Measurements from ENCODE around the gene HRH3. TPM values are rescaled to one million over a fixed set of nuclear protein-coding genes. Genes with fewer than 3 reads are reported as not detected.

HRH3 gene
- total RNA-seq, 1 experiment from 2014 or later, result 1.8 TPM

DNA sequence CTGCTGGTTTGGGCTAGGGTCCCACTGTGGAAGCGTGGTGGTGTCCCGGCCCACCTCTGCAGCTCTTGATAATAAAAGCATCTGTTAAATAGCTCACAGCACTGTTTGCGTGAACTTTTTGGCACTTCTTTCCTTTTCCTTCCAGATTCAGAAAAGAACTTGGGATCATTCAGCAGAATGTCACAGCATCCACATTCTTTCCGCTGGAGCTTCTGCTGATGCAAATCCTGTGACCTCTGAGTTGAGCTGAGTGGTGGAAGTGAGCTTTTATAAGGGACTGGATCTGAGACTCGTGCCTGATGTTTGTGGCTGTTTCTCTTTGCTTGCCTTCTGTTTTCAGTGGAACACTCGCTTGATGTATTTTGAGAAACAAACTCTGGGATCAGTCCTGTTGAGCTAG, 22.1 kb upstream of the HRH3 start:
- no peak overlapping the region for H3K14ac ChIP-seq (ENCODE audit: insufficient read depth, low read length)
- peaks cover 2% of the 10 kb centered on the region for H3K79me1 ChIP-seq (ENCODE audit: insufficient read depth, low read depth, low read length, poor library complexity, severe bottlenecking)
- DNase-seq, result no peak
- H2AK5ac ChIP-seq (ENCODE audit: insufficient read length, low read length), result no peak overlapping the region
- no peaks in the 10 kb centered on the region for H3K27me3 ChIP-seq (ENCODE audit: insufficient read depth, low read length)
- Mint-ChIP-seq H3K36me3 (ENCODE audit: insufficient read depth in 1 of 3, low read depth in 3 of 3) (peaks cover 0 to 20% (median 15%) of the 10 kb centered on the region in 3 experiments; a peak in 6 of 7 replicates), H3K27ac (peak overlapping the region in 2 of 3 experiments; percentile 64 to 86; a peak in 3 of 7 replicates), H3K4me3 (no peak overlapping the region), H3K27me3 (ENCODE audit: low read depth) (no peaks in the 10 kb centered on the region), H3K9me3 (no peaks in the 10 kb centered on the region; a peak in 1 of 5 replicates), H3K4me1 (peaks cover 28 to 34% of the 10 kb centered on the region in 2 experiments)
- peaks cover 13% of the 10 kb centered on the region; the same call in 1 of the 2 replicates for H3K79me2 ChIP-seq (ENCODE audit: insufficient read depth, low read length)
- no peak overlapping the region for H2BK12ac ChIP-seq (ENCODE audit: insufficient read length, low read depth, low read length)
- no peak overlapping the region for H3K56ac ChIP-seq (ENCODE audit: insufficient read length, low read depth, low read length)
- no peak overlapping the region for H3K18ac ChIP-seq (ENCODE audit: insufficient read length, low read depth, low read length)
- H2BK120ac ChIP-seq (ENCODE audit: low read depth, low read length, poor library complexity, severe bottlenecking), result no peak overlapping the region
- no peak overlapping the region for H2AFZ ChIP-seq (ENCODE audit: low read length)
- TF ChIP-seq, protein P1, sequence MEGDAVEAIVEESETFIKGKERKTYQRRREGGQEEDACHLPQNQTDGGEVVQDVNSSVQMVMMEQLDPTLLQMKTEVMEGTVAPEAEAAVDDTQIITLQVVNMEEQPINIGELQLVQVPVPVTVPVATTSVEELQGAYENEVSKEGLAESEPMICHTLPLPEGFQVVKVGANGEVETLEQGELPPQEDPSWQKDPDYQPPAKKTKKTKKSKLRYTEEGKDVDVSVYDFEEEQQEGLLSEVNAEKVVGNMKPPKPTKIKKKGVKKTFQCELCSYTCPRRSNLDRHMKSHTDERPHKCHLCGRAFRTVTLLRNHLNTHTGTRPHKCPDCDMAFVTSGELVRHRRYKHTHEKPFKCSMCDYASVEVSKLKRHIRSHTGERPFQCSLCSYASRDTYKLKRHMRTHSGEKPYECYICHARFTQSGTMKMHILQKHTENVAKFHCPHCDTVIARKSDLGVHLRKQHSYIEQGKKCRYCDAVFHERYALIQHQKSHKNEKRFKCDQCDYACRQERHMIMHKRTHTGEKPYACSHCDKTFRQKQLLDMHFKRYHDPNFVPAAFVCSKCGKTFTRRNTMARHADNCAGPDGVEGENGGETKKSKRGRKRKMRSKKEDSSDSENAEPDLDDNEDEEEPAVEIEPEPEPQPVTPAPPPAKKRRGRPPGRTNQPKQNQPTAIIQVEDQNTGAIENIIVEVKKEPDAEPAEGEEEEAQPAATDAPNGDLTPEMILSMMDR (conservative IDR thresholded peaks at IDR 0.05), result no peak
- no peak overlapping the region for H3K4me2 ChIP-seq (ENCODE audit: insufficient read depth, insufficient read length, low read length)
- WGBS (ENCODE audit: extremely low coverage, insufficient read length, low lambda C conversion rate), result no CpG with 5 or more reads among the region's 6 CpGs
- H3K9me3 ChIP-seq (ENCODE audit: control insufficient read depth, low read depth, low read length), result no peaks in the 10 kb centered on the region
- H4K91ac ChIP-seq (ENCODE audit: insufficient read length, low read depth, low read length), result no peak overlapping the region
- H3K9ac ChIP-seq (ENCODE audit: extremely low read depth, insufficient read length, low read length), result no peak overlapping the region
- no peak overlapping the region for H4K8ac ChIP-seq (replicated peaks; ENCODE audit: insufficient read length, low read depth, low read length)
- no peak overlapping the region for H4K5ac ChIP-seq (ENCODE audit: insufficient read length, low read depth, low read length)
- no peak overlapping the region for H2BK5ac ChIP-seq (ENCODE audit: insufficient read length, low read length)
- no peak overlapping the region for H3T11ph ChIP-seq (ENCODE audit: low read length)
- no peak overlapping the region for H2BK15ac ChIP-seq (ENCODE audit: low read depth, low read length)
- H3K23ac ChIP-seq (ENCODE audit: insufficient read length, low read depth, low read length), result no peak overlapping the region
- H2BK20ac ChIP-seq (ENCODE audit: low read depth, low read length, poor library complexity, severe bottlenecking), result no peak overlapping the region
- H3K4ac ChIP-seq (ENCODE audit: low read depth, low read length), result no peak overlapping the region
- no peaks in the 10 kb centered on the region for H4K20me1 ChIP-seq (ENCODE audit: control insufficient read depth, insufficient read depth, insufficient read length)
- H3K23me2 ChIP-seq (ENCODE audit: insufficient read length, low read depth, low read length, poor library complexity, severe bottlenecking), result peaks cover 7% of the 10 kb centered on the region
- no peaks in the 10 kb centered on the region; the same call in 1 of the 2 replicates for H3K4me1 ChIP-seq (ENCODE audit: insufficient read depth, low read length)
- no peak overlapping the region for H3K27ac ChIP-seq (ENCODE audit: insufficient read length, low read depth, low read length)
